NB4 (cell line): ENCODE data around the gene ADAMTS16.

Experiments
- CTCF ChIP-seq: IDR thresholded peaks from one replicate; pipeline ENCODE4 v1.5.1; 2012; ENCODE audit warnings: low read depth, low read length
- MYC ChIP-seq: IDR thresholded peaks from 2 replicates; pipeline ENCODE4 v1.6.1; 2011; ENCODE audit warnings: low read depth, low read length

GRCh38 chr5:5132234-5132633 is 7.9 kb upstream of the ADAMTS16 start:
- TF ChIP-seq CTCF (no peak), MYC (no peak)
